HG03159 (cell line): ENCODE measurements around the gene MLN.
A peak's percentile ranks its signal among the peaks of the same experiment; 100 is the strongest.

Experiments
- ATAC-seq: cut with Tn5 transposase; IDR thresholded peaks from one replicate; pipeline ENCODE4 v1.9.1; 2021; ENCODE audit warnings: mild to moderate bottlenecking, moderate library complexity; ENCODE audit not compliant: unreplicated experiment

The MLN gene

GRCh38 chr6:33790379-33790778 is 13.4 kb downstream of the MLN start:
- no peak for ATAC-seq

- ATAC-seq: no peak
Observed at GRCh38 chr6:33789550-33789895, 14.3 kb downstream of the MLN start.

GRCh38 chr6:33788694-33789549 is 14.9 kb downstream of the MLN start, which contains the start of gene LEMD2:
Gene LEMD2 (minus strand): TSS chr6:33789130. CDS start chr6:33789116, 14 bp downstream.
- peak; percentile 80 for ATAC-seq

GRCh38 chr6:33787954-33788693 is 15.7 kb downstream of the MLN start:
- peak; percentile 40 for ATAC-seq

- no peak for ATAC-seq
Observed at GRCh38 chr6:33787346-33787953, 16.4 kb downstream of the MLN start.

- no peak for ATAC-seq
Observed at GRCh38 chr6:33786736-33787135, 17.1 kb downstream of the MLN start.

GRCh38 chr6:33785778-33786177 is 18.0 kb downstream of the MLN start:
- ATAC-seq: no peak

GRCh38 chr6:33784787-33785186 is 19.0 kb downstream of the MLN start:
- no peak for ATAC-seq

GRCh38 chr6:33783781-33784520 is 19.9 kb downstream of the MLN start:
- ATAC-seq: no peak

- ATAC-seq: no peak
Observed at GRCh38 chr6:33782561-33782960, 21.2 kb downstream of the MLN start.

GRCh38 chr6:33781131-33781975 is 22.4 kb downstream of the MLN start:
- no peak for ATAC-seq

GRCh38 chr6:33779895-33780294 is 23.9 kb downstream of the MLN start:
- ATAC-seq: no peak

- no peak for ATAC-seq
Observed at GRCh38 chr6:33779290-33779689, 24.5 kb downstream of the MLN start.

- ATAC-seq: no peak
Observed at GRCh38 chr6:33778444-33779121, 25.2 kb downstream of the MLN start.

GRCh38 chr6:33777398-33778388 is 26.1 kb downstream of the MLN start:
- ATAC-seq: no peak

GRCh38 chr6:33776764-33777163 is 27.0 kb downstream of the MLN start:
- no peak for ATAC-seq

- ATAC-seq: no peak
Observed at GRCh38 chr6:33776186-33776585, 27.6 kb downstream of the MLN start.

GRCh38 chr6:33774774-33775173 is 29.0 kb downstream of the MLN start:
- ATAC-seq: no peak
